ES-I3 (cell line): Measurements from ENCODE around the gene NLRP12.
"Not testable (repeated sequence)": the region's sequence is repeated elsewhere in the genome, so short reads cannot be mapped to it uniquely, and the experiment has no call there.

Source experiments
- H3K36me3 ChIP-seq: 2 replicates; pipeline ENCODE4 v1.6.1; 2013; ENCODE audit warnings: mild to moderate bottlenecking, low read length, control low read depth, moderate library complexity; ENCODE audit not compliant: insufficient read depth
- H3K4me1 ChIP-seq: 2 replicates; pipeline ENCODE4 v1.6.1; 2013; ENCODE audit warnings: mild to moderate bottlenecking, control low read depth, low read length; ENCODE audit not compliant: insufficient read depth
- H3K9ac ChIP-seq: 2 replicates; pipeline ENCODE4 v1.6.1; 2013; ENCODE audit warnings: low read depth, mild to moderate bottlenecking, low read length, moderate library complexity
- H3K9me3 ChIP-seq: 2 replicates; pipeline ENCODE4 v1.6.1; 2013; ENCODE audit warnings: mild to moderate bottlenecking, low read length, moderate library complexity; ENCODE audit not compliant: control insufficient read depth, insufficient read depth

NLRP12 gene

DNA sequence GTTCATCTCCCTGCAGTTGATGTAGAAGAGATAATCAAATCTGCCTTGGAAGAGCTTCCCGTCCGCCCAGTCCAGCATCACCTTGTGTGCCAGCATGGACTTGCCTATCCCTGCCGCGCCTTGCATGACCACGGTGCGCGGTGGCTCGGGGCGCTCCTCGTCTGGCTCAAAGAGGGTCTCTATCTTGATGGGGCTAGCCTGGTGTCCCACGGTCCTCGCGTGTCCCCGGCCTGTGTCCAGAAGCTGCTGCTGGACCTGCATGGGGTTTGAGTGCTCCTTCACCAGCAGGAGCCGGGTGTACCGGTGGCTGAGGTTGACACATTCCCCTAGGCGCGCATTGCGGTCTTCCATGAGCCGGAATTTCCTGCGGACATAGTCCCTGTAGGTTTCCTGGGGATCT, 13.2 kb downstream of the NLRP12 start:
- no peaks in the 10 kb centered on the region for H3K9me3 ChIP-seq
- H3K9ac ChIP-seq, result no peak overlapping the region
- no peaks in the 10 kb centered on the region for H3K4me1 ChIP-seq
- H3K36me3 ChIP-seq, result peaks cover 17% of the 10 kb centered on the region

DNA sequence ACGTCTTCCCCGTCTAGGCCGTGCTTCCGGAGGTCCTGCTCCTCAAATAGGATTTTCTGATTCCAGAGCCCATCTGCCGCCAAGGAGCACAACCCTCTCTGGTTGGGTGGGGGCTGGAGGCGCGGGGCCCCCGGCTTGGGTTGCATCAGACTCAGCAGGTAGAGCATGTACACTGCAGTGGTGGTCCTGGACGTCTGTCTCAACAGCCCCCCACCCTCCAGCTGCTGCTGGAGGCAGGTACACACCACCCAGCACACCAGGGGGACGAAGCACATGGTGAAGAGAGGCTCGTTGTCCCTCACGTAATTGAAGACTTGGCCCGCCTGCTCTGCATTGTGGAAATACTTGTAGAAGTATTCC, 13.9 kb downstream of the NLRP12 start:
- no peak overlapping the region for H3K9ac ChIP-seq
- H3K36me3 ChIP-seq, result peaks cover 20% of the 10 kb centered on the region
- no peaks in the 10 kb centered on the region for H3K9me3 ChIP-seq
- H3K4me1 ChIP-seq, result no peaks in the 10 kb centered on the region

DNA sequence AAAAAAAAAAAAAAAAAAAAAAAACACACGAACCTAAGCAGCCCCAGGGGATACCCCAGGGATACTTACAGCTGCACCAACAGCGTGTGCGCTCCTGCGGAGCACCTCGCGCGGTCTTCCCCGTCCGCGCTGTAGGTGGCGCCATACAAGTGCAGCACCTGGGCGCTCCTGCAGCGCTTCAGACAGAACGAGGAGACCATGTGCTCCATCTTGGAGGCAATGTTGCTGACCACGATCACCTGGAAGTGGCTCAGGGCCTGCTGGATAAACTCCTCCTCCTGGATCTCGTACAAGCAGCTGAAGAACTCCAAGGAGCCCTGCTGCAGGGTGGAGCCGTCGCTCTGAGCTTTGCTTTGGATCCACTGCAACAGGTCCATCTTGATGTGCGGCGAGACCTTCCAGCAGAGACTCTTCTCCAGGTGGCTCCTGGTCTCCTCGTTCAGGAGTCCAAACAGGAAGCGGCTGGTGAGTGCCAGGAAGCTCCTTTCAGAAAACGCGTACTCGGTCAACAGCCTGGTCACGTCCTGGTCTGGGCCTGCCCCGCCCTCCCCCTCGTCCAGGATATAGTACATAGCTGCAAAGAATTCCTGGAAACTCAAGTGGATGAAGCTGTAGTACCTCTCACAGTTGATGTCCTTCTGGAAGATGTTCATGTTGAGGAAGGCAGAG, 14.5 kb downstream of the NLRP12 start:
- H3K9ac ChIP-seq, result no peak overlapping the region
- H3K9me3 ChIP-seq, result no peaks in the 10 kb centered on the region
- peaks cover 20% of the 10 kb centered on the region for H3K36me3 ChIP-seq
- no peaks in the 10 kb centered on the region for H3K4me1 ChIP-seq

DNA sequence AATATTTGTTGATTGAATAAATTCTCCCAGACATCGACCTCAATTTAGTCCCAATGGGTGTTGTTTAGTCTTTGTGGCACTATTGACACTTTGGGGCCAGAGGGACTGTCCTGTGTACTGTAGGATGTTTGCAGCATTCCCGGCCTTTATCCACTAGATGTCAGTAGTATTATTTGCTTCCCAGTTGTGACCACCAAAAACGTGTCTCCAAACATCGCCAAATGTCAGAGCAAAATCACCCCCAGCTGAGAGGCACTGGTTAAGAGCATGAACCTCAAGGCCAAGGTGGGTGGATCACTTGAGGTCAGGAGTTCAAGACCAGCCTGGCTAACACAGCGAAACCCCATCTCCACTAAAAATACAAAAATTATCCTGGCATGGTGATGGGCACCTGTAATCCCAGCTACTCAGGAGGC, 15.4 kb downstream of the NLRP12 start:
- Histone ChIP-seq H3K9ac (no peak overlapping the region), H3K9me3 (no peaks in the 10 kb centered on the region), H3K36me3 (peaks cover 25% of the 10 kb centered on the region), H3K4me1 (no peaks in the 10 kb centered on the region)

DNA sequence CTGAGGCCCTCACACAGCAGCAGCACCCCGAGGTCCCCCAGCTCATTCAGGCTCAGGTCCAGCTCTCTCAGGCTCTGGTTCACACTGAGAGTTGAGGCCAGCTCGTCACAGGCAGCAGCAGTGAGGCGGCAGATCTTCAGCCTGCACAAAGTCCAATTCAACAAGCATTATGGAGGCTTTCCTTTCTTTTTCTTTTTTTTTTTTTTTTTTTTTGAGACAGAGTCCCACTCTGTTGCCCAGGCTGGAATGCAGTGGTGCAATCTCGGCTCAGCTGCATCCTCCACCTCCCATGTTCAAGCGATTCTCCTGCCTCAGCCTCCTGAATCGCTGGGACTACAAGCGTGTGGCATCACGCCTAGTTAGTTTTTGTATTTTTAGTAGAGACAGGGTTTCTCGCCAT, 22.9 kb downstream of the NLRP12 start:
- no peaks in the 10 kb centered on the region for H3K4me1 ChIP-seq
- no peak overlapping the region for H3K9ac ChIP-seq
- H3K9me3 ChIP-seq, result no peaks in the 10 kb centered on the region
- peaks cover 21% of the 10 kb centered on the region for H3K36me3 ChIP-seq

DNA sequence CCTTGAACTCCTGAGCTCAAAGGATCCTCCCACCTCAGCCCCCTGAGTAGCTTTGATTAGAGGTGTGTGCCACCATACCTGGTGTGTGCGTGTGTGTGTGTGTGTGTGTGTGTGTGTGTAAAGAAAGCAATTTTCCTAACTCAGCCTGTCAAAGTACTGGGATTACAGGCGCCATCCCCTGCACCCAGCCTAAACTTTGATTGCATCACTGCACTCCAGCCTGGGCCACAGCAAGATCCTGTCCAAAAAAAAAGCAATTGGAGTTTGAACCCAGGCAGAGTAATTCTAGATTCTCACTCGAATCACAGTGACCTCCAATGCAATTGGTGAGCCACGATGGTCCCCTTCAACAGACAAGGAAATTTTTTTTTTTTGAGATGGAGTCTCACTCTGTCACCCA, 29.1 kb downstream of the NLRP12 start:
- Histone ChIP-seq H3K36me3 (peaks cover 9% of the 10 kb centered on the region), H3K9ac (no peak overlapping the region), H3K4me1 (no peaks in the 10 kb centered on the region), H3K9me3 (no peaks in the 10 kb centered on the region)

DNA sequence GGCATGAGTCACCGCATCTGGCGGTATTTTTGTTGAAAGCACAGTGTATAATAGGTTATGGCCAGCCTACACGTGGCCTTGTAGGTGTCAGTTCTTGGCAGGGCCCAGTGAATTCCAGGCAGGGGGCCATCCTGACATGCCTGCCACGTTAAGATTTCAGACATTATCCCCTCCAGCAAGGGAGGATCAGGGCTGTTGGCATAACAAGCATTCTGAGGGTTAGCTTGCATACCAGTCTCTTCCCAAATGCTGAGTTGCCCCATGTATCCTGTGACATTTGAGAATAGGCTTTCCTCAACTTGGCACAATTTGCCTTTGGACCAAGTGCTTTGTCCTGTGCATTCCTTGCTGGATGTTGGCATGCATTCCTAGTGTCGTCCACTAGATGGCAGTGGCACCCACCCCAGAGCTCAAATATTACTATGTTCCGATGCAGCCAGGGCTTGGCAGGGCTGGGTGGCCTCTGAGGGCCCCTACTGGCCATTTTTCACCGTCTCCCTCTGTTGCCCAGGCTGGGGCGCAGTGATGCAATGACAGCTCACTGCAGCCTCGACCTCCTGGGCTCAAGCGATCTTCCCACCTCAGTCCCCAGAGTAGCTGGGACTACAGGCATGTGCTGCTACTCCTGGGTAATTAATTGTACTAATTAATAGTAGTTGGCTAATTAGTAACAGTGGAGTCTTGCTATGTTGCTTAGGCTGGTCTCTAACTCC, 31.2 kb downstream of the NLRP12 start:
- Histone ChIP-seq H3K4me1 (no peaks in the 10 kb centered on the region), H3K9me3 (no peaks in the 10 kb centered on the region), H3K36me3 (peaks cover 4% of the 10 kb centered on the region; the same call in 1 of the 2 replicates), H3K9ac (no peak overlapping the region)

DNA sequence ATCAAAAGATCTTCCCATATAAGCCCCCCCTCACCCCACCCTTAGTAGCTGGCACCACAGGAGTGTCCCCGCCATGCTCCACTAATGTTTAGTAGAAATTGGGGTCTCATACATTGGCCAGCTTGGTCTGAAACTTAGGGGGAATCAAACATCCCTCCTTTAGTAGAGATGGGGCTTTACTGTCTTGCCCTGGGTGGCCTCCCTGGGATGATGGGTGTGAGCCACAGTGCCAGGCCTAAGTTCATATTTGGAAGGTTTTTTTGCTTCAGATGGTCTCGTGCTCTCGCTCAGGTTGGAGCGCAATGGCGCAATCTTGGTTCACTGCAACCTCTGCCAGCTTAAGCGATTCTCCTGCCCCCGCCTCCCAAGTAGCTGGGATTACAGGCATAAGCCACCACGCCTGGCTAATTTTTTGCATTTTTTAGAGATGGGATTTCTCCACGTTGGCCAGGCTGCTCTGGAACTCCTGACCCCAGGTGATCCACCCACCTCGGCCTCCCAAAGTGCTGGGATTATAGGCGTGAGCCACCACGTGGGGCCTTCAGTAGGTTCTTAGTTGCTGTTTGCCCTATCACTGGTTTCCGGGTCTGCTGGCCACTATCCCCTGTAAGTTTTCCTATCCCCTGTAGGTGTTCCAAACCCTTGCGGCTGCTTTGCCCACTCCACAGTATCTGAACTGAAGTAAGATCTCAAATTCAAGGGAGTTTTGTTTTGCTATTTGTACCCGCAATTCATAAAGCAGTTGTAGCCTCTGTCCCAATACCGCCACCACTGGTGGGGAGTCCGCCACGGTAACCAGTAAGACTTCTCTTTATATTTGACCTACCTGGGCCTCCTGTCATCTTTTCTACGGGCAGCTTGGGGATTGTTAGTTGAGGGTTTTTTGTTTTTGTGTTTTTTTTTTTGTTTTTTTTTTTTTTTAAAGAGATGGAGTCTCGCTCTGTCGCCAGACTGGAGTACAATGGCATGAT, 34.1 kb downstream of the NLRP12 start:
- Histone ChIP-seq H3K9ac (no peak overlapping the region), H3K4me1 (no peaks in the 10 kb centered on the region), H3K9me3 (no peaks in the 10 kb centered on the region), H3K36me3 (peaks cover 4% of the 10 kb centered on the region; the same call in 1 of the 2 replicates)

DNA sequence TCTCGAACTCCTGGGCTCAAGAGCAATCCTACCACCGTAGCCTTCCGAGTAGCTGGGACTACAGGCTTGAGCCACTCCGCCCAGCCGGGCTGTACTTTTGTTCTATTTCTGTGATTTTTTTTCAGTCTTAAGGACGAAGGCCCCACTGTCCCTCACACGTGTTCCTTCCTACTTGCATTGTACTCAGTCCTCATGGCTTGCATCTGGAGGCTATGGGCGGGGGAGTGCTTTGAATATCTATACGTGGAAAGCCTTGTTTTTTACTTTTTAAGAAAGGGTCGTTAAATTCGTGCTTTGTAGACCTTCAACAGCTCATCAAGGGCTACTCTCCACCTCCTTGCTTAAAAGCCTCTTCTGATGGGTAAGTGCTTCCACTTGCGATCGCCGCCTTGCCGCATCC, 36.8 kb downstream of the NLRP12 start:
- Histone ChIP-seq H3K4me1 (peaks cover 3% of the 10 kb centered on the region; the same call in 1 of the 2 replicates), H3K9ac (peak overlapping the region; percentile 48), H3K36me3 (no peaks in the 10 kb centered on the region; the same call in 1 of the 2 replicates), H3K9me3 (no peaks in the 10 kb centered on the region)

DNA sequence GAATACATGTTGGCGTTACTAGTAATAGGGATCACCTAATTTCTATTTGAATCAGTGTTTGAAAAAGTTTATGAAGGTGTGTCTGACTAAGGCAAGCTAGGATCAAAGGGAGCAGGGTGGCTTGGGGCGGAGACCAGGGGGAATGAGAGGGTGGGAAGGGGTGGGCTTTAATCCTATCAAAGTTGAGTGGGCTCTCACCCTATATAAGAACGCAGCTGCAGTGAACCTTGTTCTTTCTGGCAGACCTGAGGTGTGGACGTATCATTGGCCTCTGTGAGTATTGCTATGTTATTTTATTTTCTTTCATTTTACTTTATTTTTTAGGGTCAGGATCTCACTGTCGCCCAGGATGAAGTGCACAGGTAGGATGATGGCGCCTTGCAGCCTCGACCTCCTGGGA, 37.4 kb downstream of the NLRP12 start:
- H3K36me3 ChIP-seq, result no peaks in the 10 kb centered on the region; the same call in 1 of the 2 replicates
- H3K9ac ChIP-seq, result peak overlapping the region; percentile 48
- H3K4me1 ChIP-seq, result peaks cover 7% of the 10 kb centered on the region; the same call in 1 of the 2 replicates
- no peaks in the 10 kb centered on the region for H3K9me3 ChIP-seq

DNA sequence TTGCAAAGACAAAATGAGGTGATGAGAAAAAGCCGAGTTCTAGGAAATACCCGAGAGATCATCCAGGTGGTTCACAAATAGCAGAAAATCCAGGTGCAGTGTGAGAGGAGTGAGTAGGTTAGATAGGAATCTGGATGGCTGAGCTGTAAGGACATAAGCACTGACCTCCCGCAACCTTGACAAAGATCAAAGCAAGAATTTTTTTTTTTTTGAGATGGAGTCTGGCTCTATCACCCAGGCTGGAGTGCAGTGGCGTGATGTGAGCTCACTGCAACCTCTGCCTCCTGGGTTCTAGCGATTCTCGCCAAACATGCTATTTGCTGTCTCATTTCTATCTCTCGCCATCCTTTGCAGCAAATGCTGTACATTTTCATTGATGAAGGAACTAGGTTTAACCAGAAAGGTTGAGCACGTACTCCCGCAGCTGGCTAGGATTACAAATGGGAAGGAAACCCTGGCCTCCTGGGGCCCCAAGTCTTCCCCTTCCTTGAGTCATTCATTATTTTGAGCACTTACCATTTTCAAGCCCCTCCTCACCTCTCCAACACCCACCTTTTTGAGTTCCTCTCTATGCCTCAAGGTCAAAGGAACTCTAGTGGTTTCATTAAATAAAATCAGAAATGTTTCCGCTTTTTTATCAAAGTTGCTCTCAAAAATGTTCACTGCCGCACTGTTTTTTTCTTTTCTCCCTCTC, 38.8 kb downstream of the NLRP12 start:
- H3K4me1 ChIP-seq, result peaks cover 7% of the 10 kb centered on the region; the same call in 1 of the 2 replicates
- H3K9me3 ChIP-seq, result no peaks in the 10 kb centered on the region
- no peaks in the 10 kb centered on the region; the same call in 1 of the 2 replicates for H3K36me3 ChIP-seq
- no peak overlapping the region for H3K9ac ChIP-seq

DNA sequence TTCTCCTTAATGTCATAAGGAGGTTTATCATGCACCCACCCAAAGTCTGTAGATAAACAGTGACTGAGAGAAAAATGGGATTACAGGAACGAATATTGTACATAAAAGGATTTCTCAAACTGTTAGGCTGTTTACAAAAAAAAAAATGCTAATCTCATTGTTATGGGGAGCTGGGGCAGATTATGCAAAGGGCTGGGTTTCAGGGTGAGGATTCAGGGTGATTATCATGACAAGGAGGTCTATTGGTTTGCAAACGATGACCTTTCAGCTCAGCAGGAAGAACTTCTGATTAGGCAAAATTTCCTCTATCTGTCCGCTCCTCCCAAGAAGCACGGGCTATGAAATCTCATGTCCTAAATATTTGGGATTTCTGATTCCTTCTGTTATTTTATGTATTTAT, 41.4 kb downstream of the NLRP12 start:
- Histone ChIP-seq H3K9ac (no peak overlapping the region), H3K36me3 (no peaks in the 10 kb centered on the region; the same call in 1 of the 2 replicates), H3K9me3 (no peaks in the 10 kb centered on the region), H3K4me1 (peaks cover 7% of the 10 kb centered on the region; the same call in 1 of the 2 replicates)

DNA sequence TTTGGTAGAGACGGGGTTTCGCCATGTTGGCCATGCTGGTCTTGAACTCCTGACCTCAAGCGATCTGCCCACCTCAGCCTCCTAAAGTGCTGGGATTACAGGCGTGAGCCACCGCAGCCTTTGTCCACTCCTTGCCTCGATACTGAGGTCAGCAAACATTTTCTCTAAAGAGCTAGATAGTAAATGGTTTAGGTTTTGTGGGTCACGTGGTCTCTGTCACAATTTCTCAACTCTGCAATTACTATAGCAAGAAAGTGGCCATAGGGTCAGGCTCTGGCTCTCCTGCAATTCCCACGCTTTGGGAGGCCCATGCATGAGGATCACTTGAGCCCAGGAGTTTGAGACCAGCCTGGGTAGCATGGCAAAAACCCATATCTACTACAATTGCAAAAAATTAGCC, 42.8 kb downstream of the NLRP12 start:
- not testable (repeated sequence) for H3K9ac ChIP-seq, H3K9me3 ChIP-seq, H3K36me3 ChIP-seq, H3K4me1 ChIP-seq

DNA sequence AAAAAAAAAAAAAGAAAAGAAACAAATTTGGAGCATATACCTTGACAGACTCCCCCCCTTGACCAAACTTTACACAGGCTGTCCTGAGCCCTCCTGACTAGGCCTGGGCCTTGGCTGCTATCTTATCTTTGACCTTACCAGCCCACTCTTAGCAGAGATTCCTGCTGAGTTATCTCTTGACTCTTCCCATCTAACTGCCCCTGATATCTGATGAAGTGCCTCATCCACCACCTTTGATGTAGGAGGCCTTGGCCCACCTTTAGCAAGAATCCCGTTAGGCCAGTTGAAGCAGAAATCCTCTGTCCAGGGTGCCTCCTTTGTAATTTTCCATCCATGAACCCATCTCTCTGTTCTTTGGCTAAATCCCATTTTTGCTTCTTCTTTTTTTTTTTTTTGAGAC, 43.6 kb downstream of the NLRP12 start:
- Histone ChIP-seq H3K36me3 (no peaks in the 10 kb centered on the region), H3K9me3 (no peaks in the 10 kb centered on the region), H3K9ac (no peak overlapping the region), H3K4me1 (peaks cover 7% of the 10 kb centered on the region; the same call in 1 of the 2 replicates)
